COLO668 (cell line): ENCODE measurements around the gene ACSM4.
"Not testable (repeated sequence)": the region's sequence is repeated elsewhere in the genome, so short reads cannot be mapped to it uniquely, and the experiment has no call there.

Source experiments
- DNase-seq: peaks from one replicate; lab custom pipeline; 2025; ENCODE audit not compliant: unreplicated experiment; lab: John Stamatoyannopoulos, UW

ACSM4 gene

GRCh38 chr12:7337790-7338189, 33.9 kb downstream of the ACSM4 start:
- not testable (repeated sequence) for DNase-seq

GRCh38 chr12:7339675-7340074, 35.8 kb downstream of the ACSM4 start:
- DNase-seq = no peak

- DNase-seq = no peak
These were observed 41.1 kb downstream of the ACSM4 start for GRCh38 chr12:7344833-7345606.

DNA sequence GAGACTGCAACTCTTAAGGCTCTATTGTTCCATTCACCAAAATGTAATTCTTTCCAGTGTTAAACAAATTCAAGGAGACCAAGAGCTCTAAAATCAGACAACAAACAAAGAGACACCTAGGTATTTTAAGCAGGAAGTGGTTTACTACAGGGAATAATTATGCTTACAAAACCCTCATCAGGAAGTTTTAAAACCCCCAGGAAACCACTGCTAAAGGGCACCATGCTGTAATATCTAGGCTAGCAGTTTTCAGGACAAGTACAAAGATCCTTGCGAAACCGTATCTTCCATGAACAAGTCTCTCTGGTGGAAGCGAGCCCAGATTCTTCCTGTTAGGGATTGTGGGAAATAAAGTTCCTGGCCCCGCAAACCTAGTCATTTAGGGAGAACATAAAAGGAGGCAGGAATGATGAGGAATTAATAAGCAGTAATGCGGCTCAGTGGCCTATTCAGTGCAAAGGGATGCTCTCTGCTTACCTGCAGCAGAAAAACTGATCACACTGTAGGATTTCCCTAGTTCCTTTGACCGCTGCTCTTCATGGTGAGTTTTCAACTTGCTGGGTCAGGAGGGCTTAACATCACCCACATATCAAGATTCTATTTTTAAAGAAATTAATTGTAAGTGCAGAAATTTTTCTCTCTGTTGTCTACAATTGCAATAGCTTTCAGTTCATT, 42.8 kb downstream of the ACSM4 start:
- DNase-seq = no peak

DNA sequence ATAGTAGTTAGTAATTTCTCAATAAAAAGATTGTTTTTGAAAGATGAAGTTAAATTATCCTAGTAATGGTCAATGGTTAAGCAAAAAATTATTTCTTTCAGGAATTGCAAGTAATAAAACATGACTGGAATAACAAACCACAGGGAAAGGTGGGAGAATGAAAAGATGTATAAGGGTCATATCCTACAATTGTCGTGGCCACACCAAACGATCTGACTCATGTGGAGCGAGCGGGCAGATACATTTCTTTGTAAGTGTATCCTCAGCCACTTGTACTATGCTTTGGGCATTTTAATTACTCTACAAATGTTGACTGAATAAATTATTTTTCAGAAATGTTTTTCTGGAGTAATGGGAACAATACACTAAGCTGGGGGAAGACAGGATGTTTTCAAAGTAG, 45.5 kb downstream of the ACSM4 start:
- DNase-seq = no peak

- no peak for DNase-seq
These were observed 47.3 kb downstream of the ACSM4 start for GRCh38 chr12:7351177-7351576.

DNA sequence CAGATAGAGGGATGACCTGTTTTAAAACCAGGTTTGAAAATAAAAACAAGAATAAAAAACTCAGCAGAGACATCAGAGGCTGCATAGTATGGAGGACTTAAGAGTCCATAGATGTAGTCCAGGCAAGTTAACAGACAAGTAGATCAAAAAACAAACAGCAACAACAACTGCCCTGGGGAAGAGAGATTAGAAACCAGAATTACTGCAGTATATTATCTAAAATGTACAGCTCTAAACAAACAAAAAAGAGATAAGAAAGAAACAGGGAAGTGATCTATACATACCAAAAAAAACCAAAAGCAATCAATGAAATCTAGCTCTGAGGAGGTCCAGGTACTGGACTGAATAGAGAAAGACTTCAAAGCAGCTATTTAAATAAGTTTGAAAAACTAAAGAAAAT, 48.8 kb downstream of the ACSM4 start:
- no peak for DNase-seq

DNA sequence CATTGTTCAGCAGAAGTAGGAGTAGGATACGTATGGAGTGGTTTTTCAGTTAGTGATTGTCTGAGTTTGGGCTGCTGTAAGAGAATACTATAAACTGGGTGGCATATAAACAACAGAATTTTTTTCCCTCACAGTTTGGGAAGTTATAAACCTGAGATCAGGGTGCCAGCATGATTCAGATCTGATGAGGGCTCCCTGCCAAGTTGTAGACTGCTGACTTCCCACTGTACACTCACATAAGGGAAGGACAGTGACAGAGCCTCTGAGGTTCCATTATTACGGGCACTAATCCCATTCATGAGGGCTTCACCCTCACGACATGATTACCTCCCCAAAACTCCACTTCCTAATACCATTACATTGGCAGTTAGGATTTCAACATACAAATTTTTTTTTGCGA, 50.7 kb downstream of the ACSM4 start:
- DNase-seq = no peak

GRCh38 chr12:7361265-7361664, 57.4 kb downstream of the ACSM4 start:
- no peak for DNase-seq

GRCh38 chr12:7362734-7363133, 58.9 kb downstream of the ACSM4 start:
- DNase-seq = no peak

- peak; percentile 1 for DNase-seq
These were observed 65.4 kb downstream of the ACSM4 start for GRCh38 chr12:7369274-7369729.

GRCh38 chr12:7373226-7373625, 69.4 kb downstream of the ACSM4 start:
- no peak for DNase-seq

DNA sequence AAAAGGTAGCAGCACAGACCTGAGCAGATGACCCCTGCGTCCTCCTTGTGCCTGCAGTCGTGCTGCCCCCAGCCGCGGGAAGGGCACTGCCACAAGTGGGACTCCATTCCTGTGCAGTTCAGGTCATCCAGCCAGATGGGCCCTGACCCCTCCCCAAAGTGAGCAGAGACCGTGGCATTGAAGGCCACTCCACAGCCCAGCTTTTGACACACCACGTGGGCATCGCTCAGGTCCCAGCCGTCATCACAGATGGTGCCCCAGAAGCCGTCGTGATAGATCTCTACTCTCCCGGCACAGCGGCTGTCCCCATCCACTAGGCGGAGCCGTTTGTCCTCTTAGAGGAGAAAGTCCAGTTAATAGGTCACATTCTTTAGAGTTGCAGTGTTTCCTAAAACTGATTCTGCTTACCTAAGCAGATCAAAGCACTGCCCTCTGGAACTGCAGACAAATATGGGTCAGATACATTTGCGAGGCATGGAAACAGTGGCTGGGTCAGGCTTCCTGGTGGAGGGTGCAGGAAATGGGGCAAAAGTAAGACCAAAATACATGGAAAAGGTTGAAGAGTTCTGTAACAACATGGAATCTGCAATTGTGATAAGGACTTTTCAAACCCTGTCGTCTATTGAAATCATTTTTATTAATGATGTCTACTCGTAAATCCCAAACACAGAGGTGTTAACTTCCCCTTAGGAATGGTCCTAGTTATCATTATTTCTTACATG, 70.7 kb downstream of the ACSM4 start:
- peak; percentile 11 for DNase-seq

DNA sequence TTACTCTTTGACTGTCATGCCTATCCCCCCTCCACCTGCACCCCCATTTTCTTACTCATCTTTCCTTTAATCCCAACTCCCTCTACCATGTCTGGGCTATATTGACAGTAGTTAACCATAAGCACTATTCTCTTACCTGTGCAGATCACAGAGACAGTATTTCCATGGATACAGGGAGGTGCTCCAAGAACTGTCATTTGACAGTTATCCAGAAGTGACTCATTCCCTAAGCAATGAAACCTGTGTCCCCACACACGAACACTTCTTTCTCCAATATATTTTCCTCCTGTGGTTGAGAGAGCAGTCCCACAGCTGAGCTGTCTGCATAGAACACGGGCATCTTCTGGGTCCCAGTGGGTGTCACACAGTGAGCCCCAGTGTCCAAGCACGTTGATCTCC, 71.3 kb downstream of the ACSM4 start:
- no peak for DNase-seq

GRCh38 chr12:7376196-7376595, 72.3 kb downstream of the ACSM4 start:
- no peak for DNase-seq
